Fibroblast of lung (primary cell): ENCODE results near the gene PTPRM.

Source experiments
- CTCF ChIP-seq, 2 donors: IDR thresholded peaks in 1 of 2; conservative IDR thresholded peaks in 1 of 2; 1 replicate in 1 of 2; 2 replicates in 1 of 2; pipeline ENCODE4 v1.5.1; 2011 to 2012; ENCODE audit warnings: low read length in 2 of 2, control low read depth in 1 of 2, inconsistent platforms in 1 of 2, low read depth in 1 of 2, mild to moderate bottlenecking in 1 of 2
- EZH2 ChIP-seq: IDR thresholded peaks from 2 replicates; pipeline ENCODE4 v1.5.1; 2012; ENCODE audit warnings: low read length, control low read depth, mild to moderate bottlenecking; ENCODE audit errors: missing control alignments

- TF ChIP-seq CTCF (conservative IDR thresholded peaks at IDR 0.05 in 1 of 2, IDR thresholded peaks at IDR 0.05 in 1 of 2; ENCODE audit: low read depth in 1 of 2, low read length in 2 of 2) (no peak), EZH2 (no peak)
Observed at GRCh38 chr18:8065773-8066172, 498.7 kb downstream of the PTPRM start.
